ENCODE measurements around the gene KRT86.

DNA sequence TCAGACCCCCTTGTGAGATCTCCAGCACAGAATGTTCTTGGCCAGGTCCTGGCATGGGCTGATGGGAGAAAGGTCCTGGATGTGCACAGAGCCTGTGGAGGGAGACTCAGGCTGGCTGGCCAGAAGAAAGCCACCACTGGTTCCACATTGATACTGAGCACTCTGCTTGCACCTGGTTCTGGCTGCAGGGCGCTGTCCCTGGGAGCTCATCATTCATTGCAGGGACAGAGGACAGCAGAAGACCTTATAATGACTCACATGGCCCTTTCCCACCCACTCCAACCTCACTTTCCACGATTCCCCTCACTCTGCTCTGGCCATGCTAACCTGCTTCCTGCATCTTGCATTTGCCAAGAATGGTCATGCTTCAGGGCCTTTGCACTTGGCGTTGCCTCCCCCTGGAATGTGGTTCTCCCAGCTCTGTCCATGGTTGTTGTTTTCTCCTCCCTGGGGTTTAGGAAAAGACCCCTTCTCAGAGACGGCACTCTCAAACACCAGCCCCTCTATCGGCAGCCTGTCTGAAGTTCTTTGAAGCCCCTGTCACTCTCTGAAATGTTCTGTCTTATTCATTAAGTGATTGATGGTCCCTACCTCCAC, 31.1 kb upstream of the KRT86 start:
- TF ChIP-seq TAF1 (IDR thresholded peaks at IDR 0.05; ENCODE audit: borderline replicate concordance, low read depth, low read length) (no peak), POLR2A (IDR thresholded peaks at IDR 0.05; ENCODE audit: low read depth, low read length) (no peak), POLR2AphosphoS5 (IDR thresholded peaks at IDR 0.05; ENCODE audit: low read depth, low read length) (no peak)

Measured in GM12892 (cell line).